GM23248 (cell line): ENCODE data around the gene EFCAB6.

Experiments
- EZH2 ChIP-seq: fragments of 200-600 bp; sonication (generic); IDR thresholded peaks from 2 replicates; pipeline ENCODE4 v1.6.1; 2018; ENCODE audit warnings: antibody characterized with exemption, mild to moderate bottlenecking; ENCODE audit not compliant: insufficient read depth, poor library complexity, severe bottlenecking
- EZH2phosphoT487 ChIP-seq: fragments of 200-600 bp; sonication (generic); IDR thresholded peaks from 2 replicates; pipeline ENCODE4 v1.6.1; 2018; ENCODE audit warnings: antibody characterized with exemption, moderate library complexity, mild to moderate bottlenecking, low read depth; ENCODE audit not compliant: insufficient read depth

DNA sequence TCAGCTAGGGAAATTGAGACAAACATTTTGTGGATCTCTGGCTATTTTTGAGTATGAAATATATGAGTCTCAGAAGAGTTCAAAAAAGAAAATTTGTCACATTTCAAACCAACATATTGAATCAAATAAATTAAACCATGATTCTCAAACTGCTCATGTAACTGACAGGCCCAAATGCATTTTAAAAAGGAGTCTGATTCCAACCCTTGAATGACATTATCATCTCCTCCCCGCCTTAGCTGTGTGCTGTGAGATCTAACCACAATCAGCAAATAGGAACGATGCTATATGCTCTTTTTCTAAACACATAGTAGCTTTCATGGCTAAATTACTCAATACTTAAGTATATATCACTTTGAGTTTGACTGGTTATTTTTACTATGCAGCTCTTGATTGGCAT, 57.1 kb downstream of the EFCAB6 start:
- TF ChIP-seq EZH2 (no peak), EZH2phosphoT487 (no peak)
